Tibial artery (tissue), 4 donors: ENCODE results near the gene BICC1.

Experiments used
- DNase-seq, 2 donors: peaks; one replicate each; pipeline ENCODE4 v3.0.0-alpha.2; 2019
- H3K27ac ChIP-seq, 2 donors: fragments of 200-600 bp; sonication (generic) in 1 of 2; 1 replicate in 1 of 2; 2 replicates in 1 of 2; pipeline ENCODE4 v1.5.1; 2018 to 2019; ENCODE audit warnings: mild to moderate bottlenecking in 1 of 2
- H3K27me3 ChIP-seq, 2 donors: fragments of 200-600 bp; sonication (generic) in 1 of 2; one replicate each; pipeline versions ENCODE4 v1.5.1 to v1.6.0; 2016 to 2019
- H3K36me3 ChIP-seq, 3 donors: fragments of 200-600 bp; sonication (generic) in 2 of 3; one replicate each; pipeline ENCODE4 v1.5.1; 2016 to 2019; ENCODE audit warnings: mild to moderate bottlenecking in 2 of 3
- H3K4me1 ChIP-seq, 4 donors: fragments of 200-600 bp; sonication (generic) in 2 of 4; 1 replicate in 3 of 4; 2 replicates in 1 of 4; pipeline ENCODE4 v1.5.1; 2016 to 2019
- H3K4me3 ChIP-seq, 2 donors: fragments of 200-600 bp; sonication (generic) in 1 of 2; 1 replicate in 1 of 2; 2 replicates in 1 of 2; pipeline ENCODE4 v1.5.1; 2018 to 2019; ENCODE audit warnings: mild to moderate bottlenecking in 2 of 2
- H3K9me3 ChIP-seq, 3 donors: fragments of 200-600 bp; sonication (generic) in 1 of 3; one replicate each; pipeline ENCODE4 v1.5.1; 2016 to 2019
- intact Hi-C: fragments of 100-400 bp; cut with DNase I; formaldehyde crosslinking; loops from one replicate; pipeline ENCODE4 v1.15.0; 2023; ENCODE audit warnings: low total_unique reads
- TF ChIP-seq, protein P1 (sequence below), 2 experiments: fragments of 200-600 bp in 1 of 2; fragments of 450-650 bp in 1 of 2; IDR thresholded peaks; one replicate each; pipeline ENCODE4 v1.5.1; 2017 to 2019; ENCODE audit warnings: antibody characterized with exemption in 2 of 2, mild to moderate bottlenecking in 1 of 2, moderate library complexity in 1 of 2

The BICC1 gene

DNA sequence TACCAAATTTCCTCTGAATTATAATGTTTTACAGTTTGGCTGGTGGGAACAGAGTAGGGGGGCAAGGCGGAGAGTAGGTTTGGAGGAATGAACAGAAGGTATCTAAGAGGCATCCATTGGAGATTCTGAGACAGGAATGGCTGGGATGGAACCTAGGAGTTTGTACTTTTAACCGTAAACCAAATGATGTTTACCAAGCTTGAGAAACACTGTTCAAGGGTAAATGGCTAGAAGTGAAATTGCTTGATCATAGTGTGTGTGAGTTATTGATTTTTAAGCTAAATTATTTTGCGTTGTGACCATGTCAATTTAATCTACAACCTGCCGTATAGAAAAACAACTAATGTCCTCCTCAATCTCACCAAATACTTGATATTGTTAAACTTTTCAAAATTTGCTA is 357.4 kb downstream of the BICC1 start:
- H3K36me3 ChIP-seq = no peaks in the 10 kb centered on the region
- peaks cover 0 to 5% (median 0%) of the 10 kb centered on the region in 3 donors for H3K9me3 ChIP-seq
- no peaks in the 10 kb centered on the region for H3K4me1 ChIP-seq
- no peak overlapping the region for H3K4me3 ChIP-seq
- intact Hi-C loops = no loop called here
- TF ChIP-seq, protein P1, sequence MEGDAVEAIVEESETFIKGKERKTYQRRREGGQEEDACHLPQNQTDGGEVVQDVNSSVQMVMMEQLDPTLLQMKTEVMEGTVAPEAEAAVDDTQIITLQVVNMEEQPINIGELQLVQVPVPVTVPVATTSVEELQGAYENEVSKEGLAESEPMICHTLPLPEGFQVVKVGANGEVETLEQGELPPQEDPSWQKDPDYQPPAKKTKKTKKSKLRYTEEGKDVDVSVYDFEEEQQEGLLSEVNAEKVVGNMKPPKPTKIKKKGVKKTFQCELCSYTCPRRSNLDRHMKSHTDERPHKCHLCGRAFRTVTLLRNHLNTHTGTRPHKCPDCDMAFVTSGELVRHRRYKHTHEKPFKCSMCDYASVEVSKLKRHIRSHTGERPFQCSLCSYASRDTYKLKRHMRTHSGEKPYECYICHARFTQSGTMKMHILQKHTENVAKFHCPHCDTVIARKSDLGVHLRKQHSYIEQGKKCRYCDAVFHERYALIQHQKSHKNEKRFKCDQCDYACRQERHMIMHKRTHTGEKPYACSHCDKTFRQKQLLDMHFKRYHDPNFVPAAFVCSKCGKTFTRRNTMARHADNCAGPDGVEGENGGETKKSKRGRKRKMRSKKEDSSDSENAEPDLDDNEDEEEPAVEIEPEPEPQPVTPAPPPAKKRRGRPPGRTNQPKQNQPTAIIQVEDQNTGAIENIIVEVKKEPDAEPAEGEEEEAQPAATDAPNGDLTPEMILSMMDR (IDR thresholded peaks at IDR 0.05) = no peak
- no peaks in the 10 kb centered on the region for H3K27me3 ChIP-seq
- H3K27ac ChIP-seq = no peak overlapping the region
- no peak for DNase-seq

DNA sequence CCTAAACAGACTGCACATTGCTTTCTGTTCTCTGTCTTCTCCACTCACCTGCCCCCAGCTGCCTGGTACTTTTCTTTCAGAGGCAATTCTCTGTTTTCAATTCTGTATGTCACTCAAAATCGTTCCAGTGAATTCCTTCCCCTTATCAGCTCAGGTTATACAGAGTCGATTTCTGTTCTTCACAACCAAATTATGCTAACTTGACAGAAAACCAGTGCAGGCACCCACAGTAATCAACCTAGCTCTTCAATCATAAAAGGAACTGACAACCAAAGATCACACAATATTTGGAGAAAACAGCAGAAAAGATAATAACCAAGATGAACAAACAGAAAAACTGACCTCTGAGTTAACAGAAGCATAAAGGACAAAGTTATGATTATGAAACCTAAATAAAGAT is 360.5 kb downstream of the BICC1 start:
- Histone ChIP-seq H3K4me1 (no peaks in the 10 kb centered on the region), H3K27ac (no peak overlapping the region), H3K27me3 (no peaks in the 10 kb centered on the region), H3K36me3 (no peaks in the 10 kb centered on the region), H3K9me3 (peaks cover 0 to 5% (median 0%) of the 10 kb centered on the region in 3 donors), H3K4me3 (no peak overlapping the region)
- intact Hi-C loops = no loop called here
- DNase-seq = no peak
- TF ChIP-seq, protein P1 (IDR thresholded peaks at IDR 0.05) = no peak
